WTC11 (cell line): ENCODE data around the gene CERS1. TPM values are rescaled to one million over a fixed set of nuclear protein-coding genes. Genes with fewer than 3 reads are reported as not detected.
"Not testable (repeated sequence)": the region's sequence is repeated elsewhere in the genome, so short reads cannot be mapped to it uniquely, and the experiment has no call there.

Source experiments
- ATAC-seq: fragments of 200-7000 bp; cut with Tn5 transposase; 2 replicates; pipeline ENCODE4 v1.10.0; 2021; ENCODE audit warnings: mild to moderate bottlenecking, moderate library complexity
- CTCF ChIA-PET: fragments of 300-600 bp; sonication (Branson Sonifier 250); formaldehyde crosslinking; loops from one replicate; lab custom pipeline; 2021; ENCODE audit warnings: antibody characterized with exemption; lab: Charles Lee
- POLR2A ChIA-PET: fragments of 350-600 bp; sonication (Branson Sonifier 250); formaldehyde crosslinking; loops from one replicate; lab custom pipeline; 2021; ENCODE audit warnings: antibody characterized with exemption; lab: Charles Lee
- DNase-seq: peaks from one replicate; pipeline ENCODE4 v3.0.0; 2021; ENCODE audit warnings: low spot score
- H3K27ac Mint-ChIP-seq: 2 replicates; pipeline ENCODE4 v1.8.0; 2021; ENCODE audit warnings: mixed read lengths
- H3K27me3 Mint-ChIP-seq: 2 replicates; pipeline ENCODE4 v1.8.0; 2021; ENCODE audit warnings: low read depth, mild to moderate bottlenecking, moderate library complexity, mixed read lengths
- H3K36me3 Mint-ChIP-seq: 2 replicates; pipeline ENCODE4 v1.8.0; 2021; ENCODE audit warnings: mixed read lengths
- H3K4me1 Mint-ChIP-seq: 2 replicates; pipeline ENCODE4 v1.8.0; 2022; ENCODE audit warnings: mixed read lengths
- H3K4me3 Mint-ChIP-seq: 2 replicates; pipeline ENCODE4 v1.8.0; 2021; ENCODE audit warnings: mild to moderate bottlenecking, moderate library complexity, mixed read lengths
- H3K9me3 Mint-ChIP-seq: 2 replicates; pipeline ENCODE4 v1.8.0; 2021; ENCODE audit warnings: mixed read lengths
- ATF1 ChIP-seq: sonication (generic); formaldehyde crosslinking; IDR thresholded peaks from 2 replicates; pipeline ENCODE4 v1.8.1; 2023; ENCODE audit warnings: mild to moderate bottlenecking, moderate library complexity, missing genetic modification reagents
- CREM ChIP-seq: sonication (generic); formaldehyde crosslinking; IDR thresholded peaks from 2 replicates; pipeline ENCODE4 v1.8.1; 2022; ENCODE audit warnings: mild to moderate bottlenecking, missing genetic modification reagents, moderate library complexity
- ELF4 ChIP-seq: sonication (generic); formaldehyde crosslinking; IDR thresholded peaks from 2 replicates; pipeline ENCODE4 v1.8.1; 2022; ENCODE audit warnings: low read depth, mild to moderate bottlenecking, moderate library complexity, missing genetic modification reagents
- ETV6 ChIP-seq: sonication (generic); formaldehyde crosslinking; IDR thresholded peaks from 2 replicates; pipeline ENCODE4 v1.8.1; 2022; ENCODE audit warnings: mild to moderate bottlenecking, missing genetic modification reagents
- FOXP1 ChIP-seq: sonication (generic); formaldehyde crosslinking; IDR thresholded peaks from 2 replicates; pipeline ENCODE4 v1.8.0; 2022; ENCODE audit warnings: missing genetic modification reagents, mild to moderate bottlenecking, moderate library complexity, borderline replicate concordance
- GABPB1 ChIP-seq: sonication (generic); formaldehyde crosslinking; IDR thresholded peaks from 2 replicates; pipeline ENCODE4 v1.8.1; 2023; ENCODE audit warnings: mild to moderate bottlenecking, missing genetic modification reagents
- GTF2I ChIP-seq: fragments of 250-450 bp; sonication (Bioruptor Pico); conservative IDR thresholded peaks from 2 replicates; pipeline ENCODE4 v1.4.0; 2021; ENCODE audit warnings: mild to moderate bottlenecking
- KAT7 ChIP-seq: sonication (generic); formaldehyde crosslinking; IDR thresholded peaks from 2 replicates; pipeline ENCODE4 v1.8.1; 2023; ENCODE audit warnings: missing genetic modification reagents, mild to moderate bottlenecking, borderline replicate concordance
- MYBL2 ChIP-seq: sonication (generic); formaldehyde crosslinking; IDR thresholded peaks from 2 replicates; pipeline ENCODE4 v1.8.1; 2023; ENCODE audit warnings: mild to moderate bottlenecking, moderate library complexity, missing genetic modification reagents
- NFATC4 ChIP-seq: fragments of 250-450 bp; sonication (Bioruptor Pico); IDR thresholded peaks from 2 replicates; pipeline ENCODE4 v1.9.0; 2021; ENCODE audit warnings: mild to moderate bottlenecking
- NR3C1 ChIP-seq: sonication (generic); formaldehyde crosslinking; conservative IDR thresholded peaks from 2 replicates; pipeline ENCODE4 v1.8.1; 2023; ENCODE audit warnings: low read depth, mild to moderate bottlenecking, missing genetic modification reagents
- RORB ChIP-seq: fragments of 250-450 bp; sonication (Bioruptor Pico); IDR thresholded peaks from 2 replicates; pipeline ENCODE4 v1.9.0; 2021; ENCODE audit warnings: mild to moderate bottlenecking
- SMAD3 ChIP-seq: sonication (generic); formaldehyde crosslinking; IDR thresholded peaks from 2 replicates; pipeline ENCODE4 v1.8.0; 2022; ENCODE audit warnings: missing genetic modification reagents, mild to moderate bottlenecking, borderline replicate concordance
- SOX15 ChIP-seq: fragments of 250-450 bp; sonication (Bioruptor Pico); IDR thresholded peaks from 2 replicates; pipeline ENCODE4 v1.9.0; 2021; ENCODE audit warnings: mild to moderate bottlenecking
- SP1 ChIP-seq: sonication (generic); formaldehyde crosslinking; conservative IDR thresholded peaks from 2 replicates; pipeline ENCODE4 v1.8.1; 2022; ENCODE audit warnings: missing genetic modification reagents
- total RNA-seq: library from RNA; stranded (reverse); gene quantifications from 3 replicates; pipeline ENCODE4 v1.2.3, GENCODE V29; 2021
- TF ChIP-seq, protein P1 (sequence below): sonication (generic); formaldehyde crosslinking; IDR thresholded peaks from 2 replicates; pipeline ENCODE4 v1.8.1; 2022; ENCODE audit warnings: mild to moderate bottlenecking, missing genetic modification reagents, moderate library complexity, borderline replicate concordance
- TF ChIP-seq, protein P2 (sequence below): sonication (generic); formaldehyde crosslinking; IDR thresholded peaks from 2 replicates; pipeline ENCODE4 v1.8.1; 2023; ENCODE audit warnings: mild to moderate bottlenecking, missing genetic modification reagents
- TF ChIP-seq, protein P3 (sequence below): sonication (generic); formaldehyde crosslinking; IDR thresholded peaks from 2 replicates; pipeline ENCODE4 v1.8.1; 2023; ENCODE audit warnings: mild to moderate bottlenecking, missing genetic modification reagents
- TF ChIP-seq, protein P4 (sequence below): sonication (generic); formaldehyde crosslinking; IDR thresholded peaks from 2 replicates; pipeline ENCODE4 v1.8.1; 2022; ENCODE audit warnings: low read depth, missing genetic modification reagents, borderline replicate concordance
- TF ChIP-seq, protein P5 (sequence below): sonication (generic); formaldehyde crosslinking; IDR thresholded peaks from 2 replicates; pipeline ENCODE4 v1.8.0; 2023; ENCODE audit warnings: missing genetic modification reagents, mild to moderate bottlenecking, borderline replicate concordance

The CERS1 gene
- total RNA-seq, 1 experiment from 2014 or later, result 14.7 TPM

DNA sequence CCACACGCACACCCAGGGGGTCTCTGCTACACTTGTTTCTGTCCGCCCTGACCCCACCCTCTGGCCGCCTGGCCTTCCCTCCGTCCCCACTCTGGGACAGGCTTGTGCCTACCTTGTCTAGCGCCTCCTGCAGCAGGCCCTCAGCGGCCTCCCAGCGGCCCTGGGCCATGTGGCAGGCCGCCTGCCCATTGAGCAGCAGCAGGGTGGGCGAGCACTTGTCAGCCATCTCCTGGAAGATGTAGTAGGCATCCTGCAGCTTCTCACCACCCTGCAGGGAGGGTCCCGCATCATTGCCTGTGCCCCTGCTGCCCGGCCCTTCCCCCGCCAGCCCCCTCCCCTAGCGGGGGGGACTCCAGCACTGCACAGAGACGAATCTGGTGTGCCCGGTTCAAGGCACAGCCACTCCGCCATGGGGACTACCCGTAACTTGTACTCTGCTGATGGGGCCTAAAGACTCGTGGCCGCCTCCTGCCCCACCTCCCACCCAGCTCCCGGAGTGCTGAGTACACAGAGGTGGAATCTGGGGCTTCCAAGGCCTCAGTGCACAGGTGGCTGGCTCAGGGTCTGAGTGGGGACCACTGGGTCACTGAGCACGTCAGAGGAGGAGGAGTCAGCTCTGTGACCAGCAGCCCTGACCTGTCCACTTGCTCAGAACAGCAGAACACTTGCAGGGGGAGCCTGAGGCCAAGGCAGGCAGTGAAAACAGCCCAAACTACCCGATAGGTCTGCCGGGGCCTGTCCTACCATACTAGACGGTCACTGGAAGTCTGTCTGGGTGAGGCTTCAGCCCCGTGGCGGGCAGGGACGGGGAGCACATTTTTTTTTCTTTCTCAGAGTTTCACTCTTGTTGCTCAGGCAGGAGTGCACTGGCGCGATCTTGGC lies 7.4 kb upstream of the CERS1 start:
- Mint-ChIP-seq H3K9me3 (no peaks in the 10 kb centered on the region), H3K36me3 (peaks cover 8% of the 10 kb centered on the region; the same call in 1 of the 2 replicates), H3K27ac (no peak overlapping the region), H3K4me1 (no peaks in the 10 kb centered on the region), H3K4me3 (no peak overlapping the region), H3K27me3 (no peaks in the 10 kb centered on the region)
- ChIA-PET POLR2A (no interaction called here), CTCF (interaction anchor here (1.3 to 1.6 kb wide), 2 partner anchors 16 to 56 kb away, joined by 3 to 4 read pairs; partner anchors contain the start of genes COPE and DDX49)
- no peak for ATAC-seq
- TF ChIP-seq, protein P1, sequence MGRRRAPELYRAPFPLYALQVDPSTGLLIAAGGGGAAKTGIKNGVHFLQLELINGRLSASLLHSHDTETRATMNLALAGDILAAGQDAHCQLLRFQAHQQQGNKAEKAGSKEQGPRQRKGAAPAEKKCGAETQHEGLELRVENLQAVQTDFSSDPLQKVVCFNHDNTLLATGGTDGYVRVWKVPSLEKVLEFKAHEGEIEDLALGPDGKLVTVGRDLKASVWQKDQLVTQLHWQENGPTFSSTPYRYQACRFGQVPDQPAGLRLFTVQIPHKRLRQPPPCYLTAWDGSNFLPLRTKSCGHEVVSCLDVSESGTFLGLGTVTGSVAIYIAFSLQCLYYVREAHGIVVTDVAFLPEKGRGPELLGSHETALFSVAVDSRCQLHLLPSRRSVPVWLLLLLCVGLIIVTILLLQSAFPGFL (CRISPR knock-in tag), result no peak
- TF ChIP-seq NFATC4 (CRISPR knock-in tag) (no peak), FOXP1 (CRISPR knock-in tag) (no peak), SP1 (CRISPR knock-in tag) (no peak), SOX15 (CRISPR knock-in tag) (no peak), CREM (CRISPR knock-in tag) (no peak), RORB (CRISPR knock-in tag) (no peak), KAT7 (no peak), ATF1 (no peak), MYBL2 (CRISPR knock-in tag) (no peak), GTF2I (CRISPR knock-in tag) (no peak), GABPB1 (CRISPR knock-in tag) (no peak), ELF4 (no peak)
- no peak for DNase-seq

DNA sequence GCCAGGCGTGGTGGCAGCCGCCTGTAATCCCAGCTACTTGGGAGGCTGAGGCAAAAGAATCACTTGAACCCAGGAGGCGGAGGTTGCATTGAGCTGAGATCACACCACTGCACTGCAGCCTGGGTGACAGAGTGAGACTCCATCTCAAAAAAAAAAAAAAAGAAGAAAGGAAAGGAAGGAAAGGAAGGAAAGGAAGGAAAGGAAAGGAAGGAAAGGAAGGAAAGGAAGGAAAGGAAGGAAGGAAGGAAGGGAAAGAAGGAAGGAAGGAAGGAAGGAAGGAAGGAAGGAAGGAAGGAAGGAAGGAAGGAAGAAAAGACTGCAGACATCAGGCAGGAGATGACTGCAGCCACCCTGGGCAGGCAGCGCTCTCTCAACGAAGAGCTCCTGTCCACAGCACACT lies 6.6 kb upstream of the CERS1 start:
- H3K27ac Mint-ChIP-seq, H3K27me3 Mint-ChIP-seq, DNase-seq, H3K4me3 Mint-ChIP-seq, H3K9me3 Mint-ChIP-seq, H3K36me3 Mint-ChIP-seq, ATAC-seq, POLR2A ChIA-PET, H3K4me1 Mint-ChIP-seq: not testable (repeated sequence)
- CTCF ChIA-PET, result interaction anchor here (1.3 to 1.6 kb wide), 2 partner anchors 17 to 55 kb away, joined by 3 to 4 read pairs; partner anchors contain the start of genes COPE and DDX49

DNA sequence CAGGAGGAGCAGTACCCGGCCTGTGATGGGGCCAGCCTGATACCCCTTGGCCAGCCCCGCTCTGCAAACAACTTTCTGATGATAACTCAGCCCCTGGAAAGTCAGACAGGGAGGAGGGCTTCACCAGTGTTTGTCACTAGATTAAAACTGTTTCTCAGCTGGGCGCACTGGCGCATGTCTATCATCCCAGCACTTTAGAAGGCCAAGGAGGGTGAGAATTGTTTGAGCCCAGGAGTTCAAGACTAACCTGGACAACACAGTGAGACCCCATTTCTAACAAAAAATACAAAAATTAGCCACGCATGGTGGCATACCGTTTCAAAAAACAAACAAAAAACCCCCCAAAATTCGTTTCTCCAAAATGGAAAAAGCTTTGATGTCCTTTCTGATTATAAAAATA lies 5.5 kb upstream of the CERS1 start:
- no peak overlapping the region for H3K27ac Mint-ChIP-seq
- ChIA-PET CTCF (interaction anchor here (1.3 kb wide), 1 partner anchor 55 kb away, joined by 4 read pairs; no protein-coding TSS in a partner anchor), POLR2A (no interaction called here)
- no peaks in the 10 kb centered on the region for H3K4me1 Mint-ChIP-seq
- no peak for DNase-seq
- ATAC-seq, result no peak
- peaks cover 8% of the 10 kb centered on the region; the same call in 1 of the 2 replicates for H3K36me3 Mint-ChIP-seq
- no peaks in the 10 kb centered on the region for H3K9me3 Mint-ChIP-seq
- H3K27me3 Mint-ChIP-seq, result peaks cover 14% of the 10 kb centered on the region
- H3K4me3 Mint-ChIP-seq, result no peak overlapping the region
- TF ChIP-seq, protein P2, sequence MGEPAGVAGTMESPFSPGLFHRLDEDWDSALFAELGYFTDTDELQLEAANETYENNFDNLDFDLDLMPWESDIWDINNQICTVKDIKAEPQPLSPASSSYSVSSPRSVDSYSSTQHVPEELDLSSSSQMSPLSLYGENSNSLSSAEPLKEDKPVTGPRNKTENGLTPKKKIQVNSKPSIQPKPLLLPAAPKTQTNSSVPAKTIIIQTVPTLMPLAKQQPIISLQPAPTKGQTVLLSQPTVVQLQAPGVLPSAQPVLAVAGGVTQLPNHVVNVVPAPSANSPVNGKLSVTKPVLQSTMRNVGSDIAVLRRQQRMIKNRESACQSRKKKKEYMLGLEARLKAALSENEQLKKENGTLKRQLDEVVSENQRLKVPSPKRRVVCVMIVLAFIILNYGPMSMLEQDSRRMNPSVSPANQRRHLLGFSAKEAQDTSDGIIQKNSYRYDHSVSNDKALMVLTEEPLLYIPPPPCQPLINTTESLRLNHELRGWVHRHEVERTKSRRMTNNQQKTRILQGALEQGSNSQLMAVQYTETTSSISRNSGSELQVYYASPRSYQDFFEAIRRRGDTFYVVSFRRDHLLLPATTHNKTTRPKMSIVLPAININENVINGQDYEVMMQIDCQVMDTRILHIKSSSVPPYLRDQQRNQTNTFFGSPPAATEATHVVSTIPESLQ (CRISPR knock-in tag), result no peak
- no peak for TF ChIP-seq FOXP1 (CRISPR knock-in tag)
- no peak for TF ChIP-seq SMAD3 (CRISPR knock-in tag)
- no peak for TF ChIP-seq NR3C1
- no peak for TF ChIP-seq ETV6 (CRISPR knock-in tag)
- TF ChIP-seq, protein P3, sequence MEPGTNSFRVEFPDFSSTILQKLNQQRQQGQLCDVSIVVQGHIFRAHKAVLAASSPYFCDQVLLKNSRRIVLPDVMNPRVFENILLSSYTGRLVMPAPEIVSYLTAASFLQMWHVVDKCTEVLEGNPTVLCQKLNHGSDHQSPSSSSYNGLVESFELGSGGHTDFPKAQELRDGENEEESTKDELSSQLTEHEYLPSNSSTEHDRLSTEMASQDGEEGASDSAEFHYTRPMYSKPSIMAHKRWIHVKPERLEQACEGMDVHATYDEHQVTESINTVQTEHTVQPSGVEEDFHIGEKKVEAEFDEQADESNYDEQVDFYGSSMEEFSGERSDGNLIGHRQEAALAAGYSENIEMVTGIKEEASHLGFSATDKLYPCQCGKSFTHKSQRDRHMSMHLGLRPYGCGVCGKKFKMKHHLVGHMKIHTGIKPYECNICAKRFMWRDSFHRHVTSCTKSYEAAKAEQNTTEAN (CRISPR knock-in tag), result no peak
- TF ChIP-seq GTF2I (CRISPR knock-in tag), result no peak
- TF ChIP-seq, protein P4, sequence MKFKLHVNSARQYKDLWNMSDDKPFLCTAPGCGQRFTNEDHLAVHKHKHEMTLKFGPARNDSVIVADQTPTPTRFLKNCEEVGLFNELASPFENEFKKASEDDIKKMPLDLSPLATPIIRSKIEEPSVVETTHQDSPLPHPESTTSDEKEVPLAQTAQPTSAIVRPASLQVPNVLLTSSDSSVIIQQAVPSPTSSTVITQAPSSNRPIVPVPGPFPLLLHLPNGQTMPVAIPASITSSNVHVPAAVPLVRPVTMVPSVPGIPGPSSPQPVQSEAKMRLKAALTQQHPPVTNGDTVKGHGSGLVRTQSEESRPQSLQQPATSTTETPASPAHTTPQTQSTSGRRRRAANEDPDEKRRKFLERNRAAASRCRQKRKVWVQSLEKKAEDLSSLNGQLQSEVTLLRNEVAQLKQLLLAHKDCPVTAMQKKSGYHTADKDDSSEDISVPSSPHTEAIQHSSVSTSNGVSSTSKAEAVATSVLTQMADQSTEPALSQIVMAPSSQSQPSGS (CRISPR knock-in tag), result no peak
- TF ChIP-seq, protein P5, sequence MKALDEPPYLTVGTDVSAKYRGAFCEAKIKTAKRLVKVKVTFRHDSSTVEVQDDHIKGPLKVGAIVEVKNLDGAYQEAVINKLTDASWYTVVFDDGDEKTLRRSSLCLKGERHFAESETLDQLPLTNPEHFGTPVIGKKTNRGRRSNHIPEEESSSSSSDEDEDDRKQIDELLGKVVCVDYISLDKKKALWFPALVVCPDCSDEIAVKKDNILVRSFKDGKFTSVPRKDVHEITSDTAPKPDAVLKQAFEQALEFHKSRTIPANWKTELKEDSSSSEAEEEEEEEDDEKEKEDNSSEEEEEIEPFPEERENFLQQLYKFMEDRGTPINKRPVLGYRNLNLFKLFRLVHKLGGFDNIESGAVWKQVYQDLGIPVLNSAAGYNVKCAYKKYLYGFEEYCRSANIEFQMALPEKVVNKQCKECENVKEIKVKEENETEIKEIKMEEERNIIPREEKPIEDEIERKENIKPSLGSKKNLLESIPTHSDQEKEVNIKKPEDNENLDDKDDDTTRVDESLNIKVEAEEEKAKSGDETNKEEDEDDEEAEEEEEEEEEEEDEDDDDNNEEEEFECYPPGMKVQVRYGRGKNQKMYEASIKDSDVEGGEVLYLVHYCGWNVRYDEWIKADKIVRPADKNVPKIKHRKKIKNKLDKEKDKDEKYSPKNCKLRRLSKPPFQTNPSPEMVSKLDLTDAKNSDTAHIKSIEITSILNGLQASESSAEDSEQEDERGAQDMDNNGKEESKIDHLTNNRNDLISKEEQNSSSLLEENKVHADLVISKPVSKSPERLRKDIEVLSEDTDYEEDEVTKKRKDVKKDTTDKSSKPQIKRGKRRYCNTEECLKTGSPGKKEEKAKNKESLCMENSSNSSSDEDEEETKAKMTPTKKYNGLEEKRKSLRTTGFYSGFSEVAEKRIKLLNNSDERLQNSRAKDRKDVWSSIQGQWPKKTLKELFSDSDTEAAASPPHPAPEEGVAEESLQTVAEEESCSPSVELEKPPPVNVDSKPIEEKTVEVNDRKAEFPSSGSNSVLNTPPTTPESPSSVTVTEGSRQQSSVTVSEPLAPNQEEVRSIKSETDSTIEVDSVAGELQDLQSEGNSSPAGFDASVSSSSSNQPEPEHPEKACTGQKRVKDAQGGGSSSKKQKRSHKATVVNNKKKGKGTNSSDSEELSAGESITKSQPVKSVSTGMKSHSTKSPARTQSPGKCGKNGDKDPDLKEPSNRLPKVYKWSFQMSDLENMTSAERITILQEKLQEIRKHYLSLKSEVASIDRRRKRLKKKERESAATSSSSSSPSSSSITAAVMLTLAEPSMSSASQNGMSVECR (CRISPR knock-in tag), result no peak
